HG02759 (cell line): ENCODE results near the gene COX7A1.
"Not testable (repeated sequence)": the region's sequence is repeated elsewhere in the genome, so short reads cannot be mapped to it uniquely, and the experiment has no call there.

Experiments used
- ATAC-seq: cut with Tn5 transposase; IDR thresholded peaks from one replicate; pipeline ENCODE4 v1.9.1; 2021; ENCODE audit warnings: mild to moderate bottlenecking, moderate library complexity; ENCODE audit not compliant: unreplicated experiment

The COX7A1 gene

DNA sequence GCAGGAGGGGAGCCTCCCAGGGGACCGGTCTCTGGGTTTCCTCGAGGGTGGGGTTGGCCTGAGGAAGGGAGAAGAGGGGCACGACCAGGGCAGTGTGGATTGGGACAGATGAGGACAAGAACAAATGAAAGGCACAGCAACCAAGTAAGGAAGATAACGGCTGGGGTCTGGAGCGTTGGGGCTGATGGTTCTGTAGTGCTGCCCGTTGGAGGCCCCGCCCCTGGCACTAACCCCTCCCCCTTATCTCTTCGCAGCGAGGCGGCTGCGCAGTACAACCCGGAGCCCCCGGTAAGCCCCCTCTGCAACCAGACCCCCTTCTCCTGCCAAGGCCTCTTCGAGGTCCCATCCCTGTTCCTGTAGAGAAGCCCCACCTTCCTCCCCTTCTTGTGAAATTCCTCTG, 10.2 kb downstream of the COX7A1 start:
- ATAC-seq = no peak

DNA sequence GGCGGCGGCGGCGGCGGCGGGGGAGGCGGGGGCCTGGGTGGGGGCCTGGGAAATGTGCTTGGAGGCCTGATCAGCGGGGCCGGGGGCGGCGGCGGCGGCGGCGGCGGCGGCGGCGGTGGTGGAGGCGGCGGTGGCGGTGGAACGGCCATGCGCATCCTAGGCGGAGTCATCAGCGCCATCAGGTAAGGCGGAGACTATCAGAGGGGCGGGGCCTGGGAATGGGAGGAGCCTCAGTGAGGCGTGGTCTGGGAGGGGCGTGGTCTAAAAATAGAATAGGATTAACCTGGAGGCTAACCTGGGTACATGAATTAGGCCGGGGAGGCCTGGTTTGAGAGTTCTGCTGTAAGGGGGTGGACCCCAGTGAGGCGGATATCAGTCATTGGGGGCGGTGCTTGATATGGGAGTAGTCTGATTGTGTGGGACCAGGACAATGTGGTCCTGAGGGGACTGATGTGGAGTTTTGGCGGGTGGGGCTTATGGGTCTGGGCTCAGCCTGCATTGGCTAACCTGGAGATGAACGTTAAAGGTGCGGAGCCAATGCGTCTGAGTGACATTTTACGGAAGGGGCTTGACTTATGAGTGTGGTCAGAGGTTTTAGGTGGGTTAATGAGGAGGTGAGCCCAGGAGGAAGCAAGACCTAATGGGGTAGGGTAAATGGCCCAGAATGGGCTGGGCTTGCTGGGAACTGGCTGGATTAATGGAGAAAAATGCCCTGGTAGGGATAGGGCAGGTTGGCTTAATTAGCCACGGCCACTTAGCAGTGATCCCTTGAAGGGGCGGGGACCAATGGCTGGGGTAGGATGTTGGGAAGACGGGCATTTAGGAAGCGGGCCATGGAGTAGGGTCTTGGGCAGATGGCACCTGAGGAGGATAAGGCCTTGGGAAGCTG, 11.0 kb downstream of the COX7A1 start:
- peak; percentile 48 for ATAC-seq

DNA sequence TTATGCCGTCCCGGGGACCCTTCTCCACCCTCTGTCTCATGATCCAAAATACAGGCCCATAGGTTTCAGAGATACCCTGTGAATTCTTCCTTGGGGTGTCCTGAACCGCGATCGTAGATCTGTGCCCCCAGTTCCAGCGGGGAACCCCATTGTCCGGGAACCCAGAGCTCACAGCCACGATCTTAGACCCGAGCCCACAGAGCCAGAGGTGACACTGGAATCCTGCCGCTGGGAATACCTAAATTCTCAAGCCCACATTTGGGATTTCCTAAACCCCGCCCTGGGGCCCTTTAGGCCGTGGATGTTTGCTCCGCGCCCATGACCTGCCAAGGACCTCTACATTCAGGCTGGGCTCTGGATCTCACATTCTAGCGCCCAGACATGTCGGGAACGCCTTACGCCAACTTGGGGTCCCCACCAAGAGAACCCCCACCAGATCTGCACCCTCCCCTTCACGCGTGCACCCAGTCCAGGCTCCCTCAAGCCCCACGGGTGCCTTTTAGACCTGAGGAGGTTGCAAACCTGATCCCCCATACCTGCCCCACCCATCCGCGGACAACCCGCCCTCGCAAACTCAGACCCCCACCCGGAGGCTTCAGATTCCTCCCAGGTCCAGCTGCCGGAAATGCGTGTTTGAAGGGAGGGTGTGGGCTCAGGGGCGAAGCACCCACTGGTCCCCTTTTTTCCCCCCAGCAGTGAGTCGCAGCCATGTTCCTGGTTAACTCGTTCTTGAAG, 11.8 kb downstream of the COX7A1 start:
- peak; percentile 18 for ATAC-seq

DNA sequence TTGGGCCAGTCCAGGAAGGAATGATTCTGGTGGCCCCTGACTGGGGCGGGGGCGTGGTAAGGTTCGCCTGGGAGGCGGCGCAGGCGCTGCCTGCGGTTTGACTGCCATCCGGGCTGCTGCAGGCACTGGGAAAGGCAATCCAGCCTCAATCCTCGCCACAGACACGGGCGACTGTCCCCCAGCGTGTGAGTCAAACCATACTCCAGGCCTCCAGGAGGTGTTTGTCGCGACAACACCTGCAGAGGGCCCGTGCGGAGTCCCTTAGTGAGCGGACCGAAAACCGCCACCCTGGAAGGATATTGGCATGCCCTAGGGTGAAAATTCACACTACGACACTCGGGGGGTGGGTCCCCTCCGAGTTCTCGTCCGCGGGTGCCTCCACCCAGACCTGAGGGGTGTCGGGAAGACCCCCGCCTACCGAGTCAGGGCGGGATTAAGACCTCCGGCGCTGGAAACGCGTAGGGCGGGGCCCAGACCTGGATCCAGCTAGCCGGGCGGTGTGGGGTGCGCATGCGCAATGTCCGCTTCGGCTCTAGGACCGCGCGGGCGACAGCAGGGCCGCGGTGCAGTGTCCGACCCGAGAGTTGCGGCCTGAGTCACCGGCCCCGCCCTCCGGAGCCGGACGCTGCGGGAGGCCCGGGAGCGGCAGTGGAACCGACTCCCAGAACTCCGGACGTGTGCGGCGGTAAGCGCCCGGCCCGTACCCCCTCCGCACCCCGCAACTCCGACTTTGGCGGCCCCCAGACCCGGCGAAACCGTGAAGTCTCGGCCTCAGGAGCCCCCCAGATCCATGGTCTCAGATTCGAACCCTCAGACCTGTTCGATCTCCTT, 12.6 kb downstream of the COX7A1 start, which contains the start of gene CAPNS1:
TSS of gene CAPNS1 (plus strand) at position 594 of the 831 bp plus-strand sequence. CDS start 946 bp downstream, outside the sequence.
- ATAC-seq = peak; percentile 87

DNA sequence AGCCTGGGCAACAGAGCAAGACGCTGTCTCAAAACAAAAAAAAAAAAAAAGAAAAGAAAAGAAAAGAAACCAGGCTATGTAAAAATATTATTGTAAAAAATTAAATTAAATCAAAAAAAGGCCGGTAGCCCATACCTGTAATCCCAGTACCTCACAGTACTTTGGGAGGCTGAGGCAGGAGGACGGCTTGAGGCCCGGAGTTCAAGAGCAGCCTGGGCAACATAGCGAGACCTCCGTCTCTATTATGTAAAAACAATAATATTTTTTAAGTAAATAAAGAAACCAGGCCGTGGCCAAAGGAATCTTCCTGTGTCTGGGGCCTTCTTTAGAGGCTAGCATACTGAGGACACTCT, 13.2 kb downstream of the COX7A1 start:
- ATAC-seq = no peak

DNA sequence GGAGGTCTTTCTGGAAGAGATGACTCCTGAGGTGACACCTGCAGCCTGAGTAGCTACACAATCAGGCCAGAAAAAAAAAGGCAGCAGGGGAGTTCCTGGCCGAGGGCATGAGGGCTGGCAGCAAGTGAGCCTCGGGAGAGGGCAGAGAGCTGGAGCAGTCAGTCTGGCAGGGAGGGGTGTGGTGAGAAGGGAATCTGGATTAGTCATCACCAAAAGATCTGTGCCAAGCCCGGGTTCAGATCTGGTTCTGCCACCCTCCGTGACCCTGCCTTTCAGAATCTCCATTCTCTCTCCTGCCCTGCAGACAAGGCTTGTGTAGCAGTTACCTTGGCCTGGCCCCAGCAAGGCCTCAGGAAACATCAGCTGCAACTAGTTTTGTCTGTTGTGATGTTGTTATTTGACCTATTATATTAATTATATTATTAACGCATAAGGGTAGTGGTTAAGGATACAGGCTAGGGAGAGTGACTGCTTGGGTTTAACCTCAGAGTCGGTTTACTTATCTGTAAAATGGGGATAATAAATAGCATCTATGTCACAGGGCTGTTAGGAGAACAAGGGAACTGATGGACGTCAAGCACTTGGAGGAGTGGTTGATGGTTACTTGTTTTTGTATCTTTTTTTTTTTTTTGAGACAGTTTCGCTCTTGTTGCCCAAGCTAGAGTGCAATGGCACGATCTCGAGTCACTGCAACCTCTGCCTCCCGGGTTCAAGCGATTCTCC, 15.1 kb downstream of the COX7A1 start:
- no peak for ATAC-seq

DNA sequence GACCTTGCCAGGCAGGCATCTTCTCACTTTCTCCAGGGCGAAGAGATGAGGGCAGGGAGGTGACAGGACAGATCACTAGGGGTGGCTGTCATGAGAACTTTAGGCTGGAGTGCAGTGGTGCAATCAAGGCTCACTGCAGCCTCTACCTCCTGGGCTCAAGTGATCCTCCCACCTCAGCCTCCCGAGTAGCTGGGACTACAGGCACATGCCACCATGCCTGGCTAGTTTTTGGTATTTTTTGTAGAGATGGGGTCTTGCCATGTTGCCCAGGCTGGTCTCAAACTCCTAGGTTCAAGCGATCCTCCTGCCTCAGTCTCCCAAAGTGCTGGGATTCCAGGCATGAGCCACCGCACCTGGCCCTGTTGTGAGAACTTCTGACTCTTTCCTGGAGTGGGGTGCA, 17.4 kb downstream of the COX7A1 start:
- ATAC-seq = not testable (repeated sequence)

DNA sequence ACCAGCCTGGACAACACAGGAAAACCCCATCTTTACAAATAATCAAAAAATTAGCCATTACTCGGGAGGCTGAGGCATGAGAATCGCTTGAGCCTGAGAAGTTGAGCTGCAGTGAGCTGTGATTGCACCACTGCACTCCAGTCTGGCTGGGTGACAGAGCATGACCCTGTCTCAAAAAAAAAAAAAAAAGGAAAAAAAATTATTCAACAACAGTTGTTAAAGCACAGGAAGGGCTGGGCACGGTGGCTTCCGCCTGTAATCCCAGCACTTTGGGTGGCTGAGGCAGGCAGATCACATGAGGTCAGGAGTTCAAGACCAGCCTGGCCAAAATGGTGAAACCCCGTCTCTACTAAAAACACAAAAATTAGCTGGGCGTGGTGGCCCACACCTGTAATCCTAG, 21.0 kb downstream of the COX7A1 start:
- ATAC-seq = not testable (repeated sequence)

DNA sequence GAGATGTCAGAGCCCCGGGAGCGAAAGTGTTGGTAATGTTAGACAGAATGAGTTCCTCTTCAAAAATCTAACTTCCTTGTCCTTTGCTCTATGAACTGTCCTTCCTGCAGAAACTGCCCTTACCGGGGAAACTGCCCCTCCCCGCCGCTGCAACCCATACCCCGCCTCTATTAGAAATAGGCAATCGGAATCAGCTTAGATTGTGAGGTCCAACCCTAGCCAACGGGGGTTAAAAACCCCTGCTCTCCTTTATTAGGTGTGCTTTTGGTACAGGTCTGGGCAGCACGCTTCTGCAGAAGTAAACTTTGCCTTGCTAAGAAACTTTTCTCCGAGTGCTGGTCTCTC, 23.9 kb downstream of the COX7A1 start:
- ATAC-seq = peak; percentile 7

DNA sequence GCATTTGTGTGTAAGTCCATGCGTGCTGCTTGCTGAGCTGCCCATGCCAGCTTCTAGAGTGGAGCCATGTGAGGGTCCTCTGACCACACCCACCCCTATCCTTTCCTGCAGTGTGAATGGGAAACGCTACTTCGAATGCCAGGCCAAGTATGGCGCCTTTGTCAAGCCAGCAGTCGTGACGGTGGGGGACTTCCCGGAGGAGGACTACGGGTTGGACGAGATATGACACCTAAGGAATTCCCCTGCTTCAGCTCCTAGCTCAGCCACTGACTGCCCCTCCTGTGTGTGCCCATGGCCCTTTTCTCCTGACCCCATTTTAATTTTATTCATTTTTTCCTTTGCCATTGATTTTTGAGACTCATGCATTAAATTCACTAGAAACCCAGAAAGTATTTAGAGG, 26.7 kb downstream of the COX7A1 start:
- no peak for ATAC-seq

DNA sequence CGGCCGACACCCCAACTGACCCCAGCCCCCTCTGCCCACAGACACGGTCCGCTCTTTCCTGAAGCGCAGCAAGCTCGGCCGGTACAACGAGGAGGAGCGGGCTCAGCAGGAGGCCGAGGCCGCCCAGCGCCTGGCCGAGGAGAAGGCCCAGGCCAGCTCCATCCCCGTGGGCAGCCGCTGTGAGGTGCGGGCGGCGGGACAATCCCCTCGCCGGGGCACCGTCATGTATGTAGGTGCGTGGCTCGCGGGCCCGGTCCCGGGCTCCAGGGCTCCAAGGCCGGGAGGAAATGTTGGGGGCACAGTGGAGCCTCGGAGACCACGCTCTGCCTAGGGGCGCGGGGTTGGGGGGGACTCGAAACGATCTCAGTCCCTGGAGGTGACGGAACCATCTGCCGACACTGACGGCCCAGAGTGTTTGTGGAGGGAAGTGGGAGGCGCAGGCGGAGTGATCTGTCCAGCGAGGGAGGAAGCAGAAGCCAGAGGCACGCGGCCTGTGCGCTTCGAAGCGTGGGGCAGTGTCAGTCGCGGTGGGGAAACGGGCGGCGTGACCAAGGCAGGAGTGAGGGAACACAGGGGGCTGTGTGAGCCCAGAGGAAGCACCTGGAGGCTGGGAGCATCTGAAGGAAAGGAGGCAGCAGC, 30.6 kb downstream of the COX7A1 start:
- no peak for ATAC-seq

DNA sequence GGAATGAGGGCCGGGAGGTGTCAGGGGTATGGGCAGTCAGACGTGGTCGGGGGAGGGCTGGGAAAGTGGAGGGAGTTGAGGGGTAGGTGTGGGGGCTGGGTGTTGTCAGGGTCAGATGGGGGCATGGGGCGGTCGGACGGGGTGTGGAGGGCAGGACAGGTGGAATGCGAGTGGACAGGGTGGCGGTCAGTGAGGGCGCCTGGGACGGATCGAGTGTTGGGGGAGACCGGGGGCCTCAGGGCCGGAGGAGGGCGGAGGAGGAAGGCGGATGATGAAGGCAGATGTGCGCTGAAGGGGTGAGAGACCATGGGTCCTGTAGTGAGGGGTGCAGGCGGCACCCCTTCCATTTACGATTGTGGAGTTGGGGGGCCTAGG, 31.3 kb downstream of the COX7A1 start:
- no peak for ATAC-seq

DNA sequence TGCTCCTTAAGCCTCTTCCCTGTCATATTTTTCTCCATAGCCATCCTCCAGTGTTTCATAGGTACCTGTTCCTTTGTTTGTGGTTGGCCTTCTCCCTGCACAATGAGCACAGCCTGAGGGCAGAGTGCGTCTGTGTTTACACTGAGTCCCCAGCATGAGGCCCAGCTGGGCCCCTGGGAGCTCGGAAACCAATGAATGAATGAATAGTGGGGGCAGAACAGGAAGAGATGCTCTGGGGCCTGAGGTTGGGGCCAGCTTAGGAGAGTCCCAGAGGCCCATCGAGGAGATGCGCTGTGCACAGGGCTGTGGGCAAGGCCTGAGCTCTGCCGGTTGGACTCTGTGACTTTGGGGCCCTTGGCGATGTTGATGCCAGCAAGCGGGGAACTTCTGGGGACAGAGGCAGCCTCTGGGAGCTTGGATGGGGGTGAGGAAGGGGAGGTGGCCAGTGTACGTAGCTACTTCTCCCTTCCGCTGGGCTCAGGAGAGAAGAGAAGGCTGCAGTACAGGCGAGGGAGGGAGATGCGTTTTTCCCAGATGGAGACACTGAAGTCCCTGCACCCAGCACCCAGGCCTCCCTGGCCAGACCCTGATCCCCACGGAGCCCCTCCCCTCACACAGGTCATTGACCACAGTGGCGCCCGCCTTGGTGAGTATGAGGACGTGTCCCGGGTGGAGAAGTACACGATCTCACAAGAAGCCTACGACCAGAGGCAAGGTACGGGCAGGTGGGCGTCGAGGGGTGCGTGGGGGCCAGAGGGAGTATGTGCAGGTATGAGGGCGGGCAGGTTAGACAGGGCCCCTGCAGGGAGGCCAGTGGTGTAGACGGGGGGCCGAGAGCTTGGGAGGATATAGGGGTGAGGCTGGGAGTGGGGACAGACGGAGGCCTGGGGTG, 31.9 kb downstream of the COX7A1 start:
- ATAC-seq = no peak

DNA sequence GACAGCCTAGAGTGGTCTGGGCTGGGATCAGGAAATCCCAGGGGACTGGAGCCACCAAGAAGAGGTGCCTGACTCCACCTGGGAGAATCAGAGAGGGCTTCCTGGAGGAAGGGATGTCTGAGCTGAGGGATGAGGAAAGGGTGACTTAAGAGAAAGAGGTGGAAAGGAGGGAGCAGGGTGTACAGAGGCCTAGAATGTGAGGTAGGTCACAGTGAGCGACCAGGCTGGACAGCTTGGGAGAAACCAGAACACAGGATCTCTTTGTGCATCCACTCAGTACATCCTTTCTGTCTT, 36.0 kb downstream of the COX7A1 start:
- ATAC-seq = no peak

DNA sequence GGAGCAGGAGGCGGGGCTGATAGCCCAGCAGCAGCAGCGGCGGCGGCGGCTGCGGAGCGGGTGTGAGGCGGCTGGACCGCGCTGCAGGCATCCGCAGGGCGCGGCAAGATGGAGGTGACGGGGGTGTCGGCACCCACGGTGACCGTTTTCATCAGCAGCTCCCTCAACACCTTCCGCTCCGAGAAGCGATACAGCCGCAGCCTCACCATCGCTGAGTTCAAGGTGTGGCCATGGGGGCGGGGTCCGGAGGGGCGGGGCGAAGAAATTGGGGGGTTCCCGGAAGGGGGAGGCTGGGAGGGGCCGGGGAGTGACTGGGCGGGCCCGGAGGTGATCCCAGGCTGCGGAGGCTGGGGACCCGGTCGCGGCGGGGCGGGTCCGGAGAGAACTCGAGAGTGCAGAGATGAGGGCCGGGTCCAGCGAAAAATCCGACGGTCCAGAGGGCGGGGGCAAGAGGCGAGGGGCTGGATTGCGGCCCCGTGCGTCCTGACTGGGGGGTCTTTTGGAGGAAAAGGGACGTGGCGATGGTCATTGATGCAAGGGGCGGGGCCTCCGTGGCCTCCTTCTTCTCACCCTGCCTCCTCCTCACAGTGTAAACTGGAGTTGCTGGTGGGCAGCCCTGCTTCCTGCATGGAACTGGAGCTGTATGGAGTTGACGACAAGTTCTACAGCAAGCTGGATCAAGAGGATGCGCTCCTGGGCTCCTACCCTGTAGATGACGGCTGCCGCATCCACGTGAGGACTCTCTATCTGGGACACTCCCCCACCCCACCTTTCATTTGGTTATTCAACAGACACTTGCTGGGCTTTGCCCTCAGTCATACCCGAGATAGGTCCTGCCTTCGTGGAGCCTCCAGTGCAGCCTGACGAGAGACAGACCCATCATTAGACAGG, 36.5 kb downstream of the COX7A1 start, which contains the start of gene TBCB:
TSS of gene TBCB (plus strand) at position 16 of the 891 bp plus-strand sequence. CDS start at position 109, 93 bp downstream.
- peak; percentile 37 for ATAC-seq

DNA sequence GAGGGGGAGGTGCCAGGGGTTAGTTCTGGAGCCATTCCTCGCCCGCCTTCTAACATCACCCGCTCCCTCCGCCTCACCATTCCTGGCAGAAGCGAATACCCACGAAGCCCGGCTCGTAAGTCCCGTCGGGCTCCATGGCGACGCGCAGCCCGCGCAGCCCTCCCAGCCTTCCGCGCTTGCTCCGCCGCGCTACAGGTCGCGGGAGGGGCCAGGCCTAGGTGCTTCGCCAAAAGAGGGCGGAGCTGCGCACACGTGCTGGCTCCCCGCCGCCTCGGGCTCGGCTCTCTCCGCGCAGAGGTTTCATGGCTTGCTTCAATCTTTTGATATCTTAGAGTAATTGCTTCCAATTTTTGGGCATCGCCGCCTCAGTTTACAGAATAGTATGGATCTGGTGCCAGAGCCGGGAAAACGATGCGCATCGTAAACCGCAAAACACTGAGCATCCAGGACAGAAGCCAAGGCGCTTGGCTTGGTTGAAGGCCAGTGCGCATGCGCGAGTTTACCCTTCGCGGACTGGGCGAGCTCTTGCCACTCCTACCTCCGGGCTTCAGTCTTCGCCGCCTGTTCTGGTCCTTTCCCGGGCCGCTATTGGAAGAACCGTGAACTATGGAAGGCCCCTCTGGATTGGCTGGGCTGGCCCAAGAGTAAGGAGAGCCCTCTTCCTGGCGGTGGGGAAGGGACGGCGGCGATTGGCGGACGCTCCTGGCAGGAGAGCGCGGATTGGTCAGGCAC, 37.4 kb downstream of the COX7A1 start, which contains the start of gene POLR2I:
TSS of gene POLR2I (minus strand) at position 155 of the 732 bp plus-strand sequence. CDS start at position 136, 19 bp downstream.
- peak; percentile 82 for ATAC-seq

DNA sequence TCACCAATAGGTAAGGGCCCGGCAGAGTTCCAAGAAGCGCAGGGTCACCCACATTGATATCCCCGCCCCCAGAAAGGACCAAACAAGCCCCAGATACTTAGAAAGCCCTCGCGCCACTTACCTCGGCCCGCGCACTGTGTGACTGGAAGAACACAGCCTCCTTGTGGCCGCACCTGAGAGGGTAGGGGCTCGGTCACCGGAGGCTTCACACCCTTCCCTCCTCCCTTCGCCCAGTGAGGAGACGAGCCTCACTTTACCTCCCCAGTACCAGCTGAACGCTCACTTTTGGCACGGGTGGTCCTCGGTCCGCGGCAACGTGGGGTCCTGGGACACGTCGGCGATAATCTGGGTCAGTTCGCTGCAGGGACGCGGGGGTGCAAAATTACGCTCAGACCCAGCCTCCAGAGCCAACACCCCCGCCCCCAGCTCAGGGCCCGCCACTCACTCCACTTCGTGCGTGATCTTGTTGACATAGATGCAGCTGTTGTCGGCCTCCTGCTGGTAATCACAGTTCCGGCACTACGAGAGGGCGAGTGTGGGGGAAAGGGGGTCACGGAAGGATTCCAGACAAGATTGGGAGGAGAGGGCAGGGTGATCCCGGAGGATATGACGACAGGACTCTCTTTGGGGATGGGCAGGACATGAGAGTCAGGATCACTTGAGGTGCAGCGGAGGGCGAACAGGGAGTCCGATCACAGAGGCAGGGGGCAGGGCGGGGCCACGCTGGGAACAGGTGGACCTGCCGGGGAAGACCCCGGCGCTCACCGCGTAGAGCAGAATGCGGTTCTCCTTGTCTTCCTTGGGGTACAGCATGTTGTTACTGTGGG, 38.1 kb downstream of the COX7A1 start:
- ATAC-seq = no peak
